ENCODE data around the gene OPCML.

The OPCML gene

GRCh38 chr11:133123796-133124195 is 408.5 kb downstream of the OPCML start:
- no peak for TF ChIP-seq CTCF (IDR thresholded peaks at IDR 0.05)

DNA sequence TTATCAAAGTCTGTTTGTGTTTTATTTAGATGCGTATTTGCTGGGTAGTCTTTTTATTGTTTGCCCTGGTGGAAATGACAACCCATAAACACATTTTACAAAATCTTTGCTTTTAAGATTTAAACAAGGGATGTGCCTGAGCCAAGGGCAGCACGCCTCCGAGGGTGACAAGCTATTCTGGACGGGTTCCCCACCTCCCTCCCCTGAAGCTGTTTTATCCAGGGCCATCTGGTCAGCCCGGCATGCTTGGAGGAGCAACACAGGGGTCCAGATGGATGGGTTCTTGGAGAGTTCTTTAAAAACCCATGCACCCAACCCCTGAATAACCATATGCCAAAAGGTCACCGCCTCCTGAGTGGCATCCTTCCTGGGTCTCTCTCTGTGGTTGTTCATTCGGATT is 408.9 kb downstream of the OPCML start:
- no peak for TF ChIP-seq CTCF (IDR thresholded peaks at IDR 0.05)

- TF ChIP-seq CTCF (IDR thresholded peaks at IDR 0.05): no peak
Observed at GRCh38 chr11:133122256-133122655, 410.0 kb downstream of the OPCML start.

DNA sequence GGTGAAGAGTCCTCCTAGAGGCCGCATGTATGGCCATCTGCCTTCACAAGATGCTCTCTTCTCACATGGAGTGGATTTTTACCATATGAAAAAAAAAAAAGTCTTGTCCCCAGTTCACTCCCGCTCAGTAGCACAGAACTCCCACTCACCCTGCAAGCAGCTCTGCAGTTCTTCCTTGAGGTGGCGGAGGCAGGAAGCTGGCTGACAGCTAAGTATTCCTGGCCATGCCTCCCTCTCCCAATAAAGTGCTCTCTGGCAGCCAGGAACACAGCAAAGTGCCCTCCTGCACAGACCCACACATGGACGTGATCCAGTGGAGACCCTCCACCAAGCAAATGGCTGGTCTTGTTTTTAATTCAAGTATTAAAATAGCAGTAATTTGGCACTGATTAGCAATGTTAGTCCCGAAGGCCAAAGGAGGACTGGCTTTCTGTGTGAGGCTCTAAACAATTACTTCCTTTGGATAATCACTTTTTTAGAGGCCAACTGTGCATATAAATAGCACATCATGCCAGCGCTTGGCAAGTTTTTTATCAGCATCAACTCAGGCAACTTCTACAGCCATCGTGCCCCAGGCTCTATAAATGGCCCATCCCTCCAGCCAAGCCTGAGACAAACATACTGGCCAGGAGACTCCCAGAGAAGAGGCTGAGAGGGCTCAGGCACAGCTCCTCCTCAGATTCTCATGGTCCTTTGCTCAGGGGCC is 413.6 kb downstream of the OPCML start:
- TF ChIP-seq CTCF (IDR thresholded peaks at IDR 0.05): no peak

DNA sequence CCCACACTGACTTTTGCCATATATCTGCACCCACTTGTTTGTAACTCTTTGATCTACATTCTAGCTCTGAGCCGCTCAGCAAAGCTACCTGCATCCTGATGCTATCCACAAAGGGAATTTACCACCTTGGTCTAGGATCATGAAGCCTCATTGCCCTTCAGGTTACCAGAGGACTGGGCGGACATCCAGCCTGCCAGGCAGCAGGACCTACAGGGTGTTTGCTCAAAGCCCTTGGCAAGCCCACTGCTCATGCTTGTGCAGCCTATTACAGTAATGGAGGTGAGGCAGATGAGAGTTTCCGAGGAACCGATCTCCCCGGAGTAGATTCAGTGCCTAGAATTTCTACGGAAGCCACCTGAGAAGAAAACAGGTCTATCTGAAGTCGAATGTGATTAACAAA is 417.2 kb downstream of the OPCML start:
- no peak for TF ChIP-seq CTCF (IDR thresholded peaks at IDR 0.05)

DNA sequence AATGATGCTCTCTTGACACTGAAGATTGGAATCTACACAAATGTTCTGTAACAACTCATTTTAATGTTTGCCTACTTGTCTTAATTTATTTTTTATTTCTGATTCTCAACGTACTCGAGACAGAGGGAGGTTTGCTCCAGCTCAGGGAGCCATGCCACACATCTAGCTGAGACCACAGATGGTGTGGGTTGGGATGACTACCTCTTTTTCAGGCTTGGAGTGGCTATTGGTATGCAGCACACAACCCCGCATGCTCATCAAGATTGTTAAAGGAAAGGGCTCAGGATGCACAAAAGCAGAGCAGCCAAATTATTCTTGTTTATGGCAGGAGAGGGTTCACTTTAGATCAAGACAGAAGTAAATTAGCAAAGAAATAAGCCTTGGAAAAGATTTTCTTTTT is 424.5 kb downstream of the OPCML start:
- no peak for TF ChIP-seq CTCF (IDR thresholded peaks at IDR 0.05)

GRCh38 chr11:133107136-133107535 is 425.2 kb downstream of the OPCML start:
- no peak for TF ChIP-seq CTCF (IDR thresholded peaks at IDR 0.05)

- no peak for TF ChIP-seq CTCF (IDR thresholded peaks at IDR 0.05)
Observed at GRCh38 chr11:133106417-133106816, 425.9 kb downstream of the OPCML start.
